Esophagus muscularis mucosa (tissue), 3 donors: ENCODE measurements around the gene ZBTB4.

Experiments
- CTCF ChIP-seq, 3 experiments: fragments of 200-600 bp in 2 of 3; fragments of 450-650 bp in 1 of 3; sonication (generic) in 2 of 3; IDR thresholded peaks; one replicate each; pipeline ENCODE4 v1.5.1; 2017 to 2019; ENCODE audit warnings: antibody characterized with exemption in 3 of 3, mild to moderate bottlenecking in 2 of 3, moderate library complexity in 1 of 3
- POLR2AphosphoS5 ChIP-seq, 2 donors: sonication (generic); formaldehyde crosslinking; IDR thresholded peaks; one replicate each; pipeline ENCODE4 v1.6.1; 2017; ENCODE audit warnings: antibody characterized with exemption in 2 of 2

- TF ChIP-seq POLR2AphosphoS5 (IDR thresholded peaks at IDR 0.05) (no peak), CTCF (IDR thresholded peaks at IDR 0.05) (no peak)
Measured at GRCh38 chr17:7497636-7498035, 18.2 kb upstream of the ZBTB4 start.
